ENCODE data around the gene SORCS2. TPM values are rescaled to one million over a fixed set of nuclear protein-coding genes. Genes with fewer than 3 reads are reported as not detected.

The SORCS2 gene
- total RNA-seq, 1 experiment from 2014 or later = 0.15 TPM

- H3K36me3 ChIP-seq (ENCODE audit: control insufficient read depth, insufficient read depth, low read length) = no peaks in the 10 kb centered on the region
- in situ Hi-C loops (cut with HindIII; ENCODE audit: low pct_unique_long_range_greater_than_20kb, low sequenced_read_pairs) (no loop called here), intact Hi-C loops (cut with micrococcal nuclease; ENCODE audit: unreplicated experiment) (no loop called here)
- no peaks in the 10 kb centered on the region for H3K27me3 ChIP-seq (ENCODE audit: control insufficient read depth, insufficient read depth, low read length)
- no peak for TF ChIP-seq SIN3A (IDR thresholded peaks at IDR 0.05; ENCODE audit: borderline replicate concordance, insufficient read depth, low read depth, low read length)
- TF ChIP-seq POLR2AphosphoS5 (IDR thresholded peaks at IDR 0.05; ENCODE audit: low read depth, low read length) = no peak
- no peak overlapping the region for H3K4me3 ChIP-seq (ENCODE audit: low read depth in 2 of 2, low read length in 2 of 2)
- no peak for DNase-seq (ENCODE audit: low read depth, low spot score)
- no peaks in the 10 kb centered on the region for H3K9me3 ChIP-seq (ENCODE audit: control insufficient read depth, insufficient read depth, low read depth, low read length)
- ATAC-seq = no peak
- no peak overlapping the region for H3K27ac ChIP-seq (ENCODE audit: low read length)
- BruUV-seq (replicated peaks) = no TSS peak
- CTCF ChIA-PET = no interaction called here
- H3K4me1 ChIP-seq (ENCODE audit: control insufficient read depth, insufficient read depth, low read length) = no peaks in the 10 kb centered on the region
- POLR2A ChIA-PET = interaction anchor here (0.5 kb wide), 1 partner anchor 961 kb away, joined by 3 read pairs; no protein-coding TSS in a partner anchor
Measured at GRCh38 chr4:7635445-7636239, 443.3 kb downstream of the SORCS2 start.

GRCh38 chr4:7636240-7636508 lies 443.8 kb downstream of the SORCS2 start:
- in situ Hi-C loops (cut with HindIII; ENCODE audit: low pct_unique_long_range_greater_than_20kb, low sequenced_read_pairs) = no loop called here
- ChIA-PET CTCF (no interaction called here), POLR2A (no interaction called here)
- Histone ChIP-seq H3K27me3 (ENCODE audit: control insufficient read depth, insufficient read depth, low read length) (no peaks in the 10 kb centered on the region), H3K9me3 (ENCODE audit: control insufficient read depth, insufficient read depth, low read depth, low read length) (no peaks in the 10 kb centered on the region), H3K4me3 (ENCODE audit: low read depth in 2 of 2, low read length in 2 of 2) (no peak overlapping the region), H3K36me3 (ENCODE audit: control insufficient read depth, insufficient read depth, low read length) (no peaks in the 10 kb centered on the region), H3K4me1 (ENCODE audit: control insufficient read depth, insufficient read depth, low read length) (no peaks in the 10 kb centered on the region), H3K27ac (ENCODE audit: low read length) (no peak overlapping the region)
- no peak for TF ChIP-seq REST (IDR thresholded peaks at IDR 0.05; ENCODE audit: insufficient read depth in 1 of 2, low read depth in 2 of 2, low read length in 1 of 2)
- TF ChIP-seq POLR2AphosphoS5 (IDR thresholded peaks at IDR 0.05; ENCODE audit: low read depth, low read length) = no peak
- no peak for TF ChIP-seq CTCF (IDR thresholded peaks at IDR 0.05)
- intact Hi-C loops (cut with micrococcal nuclease; ENCODE audit: unreplicated experiment) = no loop called here
- no peak for ATAC-seq
- BruUV-seq (replicated peaks) = no TSS peak
- no peak for DNase-seq (ENCODE audit: low read depth, low spot score)

- ATAC-seq (no peak), DNase-seq (ENCODE audit: low read depth, low spot score) (no peak)
- H3K9me3 ChIP-seq (ENCODE audit: control insufficient read depth, insufficient read depth, low read depth, low read length) = no peaks in the 10 kb centered on the region
- intact Hi-C loops (cut with micrococcal nuclease; ENCODE audit: unreplicated experiment) = no loop called here
- no peaks in the 10 kb centered on the region for H3K27me3 ChIP-seq (ENCODE audit: control insufficient read depth, insufficient read depth, low read length)
- in situ Hi-C loops (cut with HindIII; ENCODE audit: low pct_unique_long_range_greater_than_20kb, low sequenced_read_pairs) = no loop called here
- ChIA-PET CTCF (no interaction called here), POLR2A (interaction anchor here (0.6 kb wide), 1 partner anchor 38 kb away, joined by 3 read pairs; no protein-coding TSS in a partner anchor)
- H3K4me3 ChIP-seq (ENCODE audit: low read depth in 2 of 2, low read length in 2 of 2) = no peak overlapping the region
- H3K4me1 ChIP-seq (ENCODE audit: control insufficient read depth, insufficient read depth, low read length) = no peaks in the 10 kb centered on the region
- TF ChIP-seq REST (IDR thresholded peaks at IDR 0.05; ENCODE audit: insufficient read depth in 1 of 2, low read depth in 2 of 2, low read length in 1 of 2) (no peak), POLR2AphosphoS5 (IDR thresholded peaks at IDR 0.05; ENCODE audit: low read depth, low read length) (no peak), CTCF (IDR thresholded peaks at IDR 0.05) (no peak), SIN3A (IDR thresholded peaks at IDR 0.05; ENCODE audit: borderline replicate concordance, insufficient read depth, low read depth, low read length) (no peak), TCF7L2 (IDR thresholded peaks at IDR 0.05; ENCODE audit: low read depth, low read length) (no peak)
- no peaks in the 10 kb centered on the region for H3K36me3 ChIP-seq (ENCODE audit: control insufficient read depth, insufficient read depth, low read length)
- BruUV-seq (replicated peaks) = no TSS peak
- H3K27ac ChIP-seq (ENCODE audit: low read length) = no peak overlapping the region
Measured at GRCh38 chr4:7637139-7637538, 444.8 kb downstream of the SORCS2 start.

All from Panc1 (cell line).